ENCODE data around the gene RGS9BP. TPM values are rescaled to one million over a fixed set of nuclear protein-coding genes. Genes with fewer than 3 reads are reported as not detected.
A peak's percentile ranks its signal among the peaks of the same experiment; 100 is the strongest.

RGS9BP gene
- total and polyA plus RNA-seq, 2 experiments from 2014 or later = 0.08 to 0.22 TPM

DNA sequence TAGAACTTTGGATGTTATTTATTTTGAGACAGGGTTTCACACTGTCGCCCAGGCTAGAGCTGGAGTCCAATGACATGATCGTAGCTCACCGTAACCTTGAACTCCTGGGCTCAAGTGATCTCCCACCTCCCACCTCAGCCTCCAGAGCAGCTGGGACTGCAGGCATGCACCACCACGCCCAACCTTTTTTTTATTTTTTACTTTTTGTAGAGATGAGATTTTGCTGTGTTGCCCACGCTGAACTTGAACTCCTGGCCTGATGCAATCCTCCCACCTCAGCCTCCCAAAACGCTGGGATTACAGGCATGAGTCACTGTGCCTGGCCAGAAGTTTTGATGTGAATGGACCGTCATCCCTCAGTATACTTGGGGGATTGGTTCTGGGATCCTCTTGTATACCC is 14.3 kb upstream of the RGS9BP start:
- no peaks in the 10 kb centered on the region for H3K27me3 ChIP-seq (replicated peaks; ENCODE audit: insufficient read depth)
- no peak overlapping the region for H3K27ac ChIP-seq
- no peaks in the 10 kb centered on the region for H3K36me3 ChIP-seq (ENCODE audit: low read depth)
- H3K9ac ChIP-seq = no peak overlapping the region
- no peaks in the 10 kb centered on the region for H3K9me3 ChIP-seq (ENCODE audit: low read depth)
- no peaks in the 10 kb centered on the region for H4K20me1 ChIP-seq (ENCODE audit: insufficient read depth)
- H3K4me1 ChIP-seq (ENCODE audit: insufficient read depth) = peaks cover 8% of the 10 kb centered on the region
- 91 to 93% methylated on average over 7 of the region's 7 CpGs for WGBS, 2 experiments (ENCODE audit: low coverage in 1 of 2, low lambda C conversion rate in 2 of 2, missing lambda C conversion rate in 2 of 2)
- H3K4me2 ChIP-seq (ENCODE audit: unreplicated experiment) = no peak overlapping the region
- peaks cover 89% of the 10 kb centered on the region for H3K79me2 ChIP-seq (ENCODE audit: insufficient read depth)
- TF ChIP-seq EZH2 (IDR thresholded peaks at IDR 0.05; ENCODE audit: insufficient read depth, poor library complexity, severe bottlenecking) = no peak
- no peak for TF ChIP-seq EZH2phosphoT487 (IDR thresholded peaks at IDR 0.05; ENCODE audit: insufficient read depth, low read depth)
- H3K4me3 ChIP-seq = no peak overlapping the region
- no peak overlapping the region for H2AFZ ChIP-seq
- in situ Hi-C loops (cut with MboI) = no loop called here
- H3F3A ChIP-seq (ENCODE audit: insufficient read depth) = no peaks in the 10 kb centered on the region
- H3K9me2 ChIP-seq (ENCODE audit: insufficient read depth) = no peaks in the 10 kb centered on the region
- no peak for DNase-seq

DNA sequence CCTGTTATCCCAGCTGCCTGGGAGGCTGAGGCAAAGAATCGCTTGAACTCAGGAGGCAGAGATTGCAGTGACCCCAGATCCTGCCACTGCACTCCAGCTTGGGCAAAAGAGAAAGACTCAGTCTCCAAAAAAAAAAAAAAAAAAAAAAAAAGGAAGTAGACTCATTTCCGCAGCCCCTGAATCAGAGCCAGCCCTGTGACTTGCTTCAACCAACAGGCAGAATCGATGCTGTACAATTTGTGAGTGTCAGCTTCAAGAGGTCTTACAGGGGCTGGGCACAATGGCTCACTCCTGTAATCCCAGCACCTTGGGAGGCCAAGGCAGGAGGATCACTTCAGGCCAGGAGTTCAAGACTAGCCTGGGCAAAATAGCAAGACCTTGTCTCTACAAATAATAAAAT is 13.5 kb upstream of the RGS9BP start:
- Histone ChIP-seq H3K4me2 (ENCODE audit: unreplicated experiment) (no peak overlapping the region), H3K9me2 (ENCODE audit: insufficient read depth) (no peaks in the 10 kb centered on the region), H3K9me3 (ENCODE audit: low read depth) (no peaks in the 10 kb centered on the region), H3K4me3 (no peak overlapping the region), H3K9ac (no peak overlapping the region), H3K27me3 (replicated peaks; ENCODE audit: insufficient read depth) (no peaks in the 10 kb centered on the region), H3K27ac (no peak overlapping the region), H3F3A (ENCODE audit: insufficient read depth) (no peaks in the 10 kb centered on the region), H3K4me1 (ENCODE audit: insufficient read depth) (peaks cover 8% of the 10 kb centered on the region), H4K20me1 (ENCODE audit: insufficient read depth) (no peaks in the 10 kb centered on the region), H3K79me2 (ENCODE audit: insufficient read depth) (peaks cover 89% of the 10 kb centered on the region), H3K36me3 (ENCODE audit: low read depth) (no peaks in the 10 kb centered on the region), H2AFZ (no peak overlapping the region)
- TF ChIP-seq EZH2 (IDR thresholded peaks at IDR 0.05; ENCODE audit: insufficient read depth, poor library complexity, severe bottlenecking) = no peak
- no peak for TF ChIP-seq EZH2phosphoT487 (IDR thresholded peaks at IDR 0.05; ENCODE audit: insufficient read depth, low read depth)
- peak; percentile 72 for DNase-seq
- 22 to 33% methylated on average over 3 of the region's 3 CpGs for WGBS, 2 experiments (ENCODE audit: low coverage in 1 of 2, low lambda C conversion rate in 2 of 2, missing lambda C conversion rate in 2 of 2)
- in situ Hi-C loops (cut with MboI) = no loop called here

DNA sequence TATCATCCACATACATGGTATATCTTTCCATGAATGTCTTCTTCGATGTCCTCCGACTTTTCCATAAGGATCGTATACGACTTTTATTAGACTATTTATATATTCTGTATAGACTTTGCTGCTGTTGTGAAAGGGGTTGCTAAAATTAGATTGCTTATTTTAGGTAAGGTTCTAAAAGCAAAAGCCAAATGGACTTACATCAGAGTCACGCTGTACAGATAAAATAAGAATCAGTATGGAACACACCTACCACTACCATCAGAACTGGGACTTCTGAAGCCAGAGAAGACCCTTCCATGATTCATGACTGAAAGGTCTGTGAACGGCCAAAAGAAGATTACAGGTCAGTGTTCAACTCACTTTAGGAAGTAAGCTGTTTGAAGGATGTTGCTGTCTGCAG is 9.6 kb upstream of the RGS9BP start:
- no peak for DNase-seq
- Histone ChIP-seq H3K4me1 (ENCODE audit: insufficient read depth) (peaks cover 8% of the 10 kb centered on the region), H3K9me3 (ENCODE audit: low read depth) (no peaks in the 10 kb centered on the region), H4K20me1 (ENCODE audit: insufficient read depth) (no peaks in the 10 kb centered on the region; the same call in 1 of the 2 replicates), H3K79me2 (ENCODE audit: insufficient read depth) (peaks cover 93% of the 10 kb centered on the region), H3K4me2 (ENCODE audit: unreplicated experiment) (no peak overlapping the region), H3F3A (ENCODE audit: insufficient read depth) (no peaks in the 10 kb centered on the region), H3K36me3 (ENCODE audit: low read depth) (no peaks in the 10 kb centered on the region), H3K27me3 (replicated peaks; ENCODE audit: insufficient read depth) (no peaks in the 10 kb centered on the region), H3K9ac (no peak overlapping the region), H3K4me3 (no peak overlapping the region), H3K27ac (no peak overlapping the region), H3K9me2 (ENCODE audit: insufficient read depth) (no peaks in the 10 kb centered on the region), H2AFZ (no peak overlapping the region)
- in situ Hi-C loops (cut with MboI) = no loop called here
- WGBS, 2 experiments (ENCODE audit: low coverage in 1 of 2, low lambda C conversion rate in 2 of 2, missing lambda C conversion rate in 2 of 2) = 90 to 92% methylated on average over 6 of the region's 6 CpGs
- TF ChIP-seq EZH2phosphoT487 (IDR thresholded peaks at IDR 0.05; ENCODE audit: insufficient read depth, low read depth) = no peak
- TF ChIP-seq EZH2 (IDR thresholded peaks at IDR 0.05; ENCODE audit: insufficient read depth, poor library complexity, severe bottlenecking) = no peak

DNA sequence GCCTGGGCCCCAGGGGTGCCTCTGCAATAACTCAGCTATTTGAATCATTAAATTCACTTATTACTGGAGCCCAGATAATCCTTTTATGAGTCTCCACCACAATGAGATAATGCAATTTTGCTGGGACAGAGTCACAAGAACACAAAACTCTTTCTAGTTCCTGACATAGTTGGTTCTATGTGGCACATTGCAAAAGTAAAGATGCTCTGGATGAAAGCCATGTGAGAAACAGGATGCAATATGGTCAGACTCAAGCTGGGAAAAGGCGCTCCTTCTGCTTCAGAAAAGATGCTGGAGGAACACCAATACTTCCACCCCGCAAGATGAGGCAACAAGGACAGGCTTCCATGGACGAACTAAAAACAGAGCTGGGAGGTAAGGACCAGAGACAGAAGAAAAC is 6.3 kb upstream of the RGS9BP start:
- in situ Hi-C loops (cut with MboI) = no loop called here
- H3F3A ChIP-seq (ENCODE audit: insufficient read depth) = no peaks in the 10 kb centered on the region
- H3K4me1 ChIP-seq (ENCODE audit: insufficient read depth) = peaks cover 18% of the 10 kb centered on the region
- DNase-seq = no peak
- no peak overlapping the region for H3K4me2 ChIP-seq (ENCODE audit: unreplicated experiment)
- H3K9ac ChIP-seq = no peak overlapping the region
- no peaks in the 10 kb centered on the region for H3K9me2 ChIP-seq (ENCODE audit: insufficient read depth)
- no peak overlapping the region for H3K4me3 ChIP-seq
- H3K36me3 ChIP-seq (ENCODE audit: low read depth) = no peaks in the 10 kb centered on the region
- H3K9me3 ChIP-seq (ENCODE audit: low read depth) = no peaks in the 10 kb centered on the region
- peaks cover 96% of the 10 kb centered on the region for H3K79me2 ChIP-seq (ENCODE audit: insufficient read depth)
- 93 to 94% methylated on average over 3 of the region's 3 CpGs for WGBS, 2 experiments (ENCODE audit: low coverage in 1 of 2, low lambda C conversion rate in 2 of 2, missing lambda C conversion rate in 2 of 2)
- no peaks in the 10 kb centered on the region; the same call in 1 of the 2 replicates for H4K20me1 ChIP-seq (ENCODE audit: insufficient read depth)
- TF ChIP-seq EZH2 (IDR thresholded peaks at IDR 0.05; ENCODE audit: insufficient read depth, poor library complexity, severe bottlenecking) = no peak
- TF ChIP-seq EZH2phosphoT487 (IDR thresholded peaks at IDR 0.05; ENCODE audit: insufficient read depth, low read depth) = no peak
- no peak overlapping the region for H2AFZ ChIP-seq
- no peaks in the 10 kb centered on the region for H3K27me3 ChIP-seq (replicated peaks; ENCODE audit: insufficient read depth)
- H3K27ac ChIP-seq = no peak overlapping the region
